NT2/D1 (cell line): ENCODE data around the gene SEPTIN3.

Experiments used
- DNase-seq: peaks from one replicate; pipeline ENCODE4 v3.0.0-alpha.2; 2011; ENCODE audit warnings: low read depth, low spot score
- H3K27me3 ChIP-seq: 2 replicates; pipeline ENCODE4 v1.6.0; 2011; ENCODE audit warnings: mild to moderate bottlenecking; ENCODE audit not compliant: insufficient read length, insufficient read depth
- H3K36me3 ChIP-seq: 2 replicates; pipeline ENCODE4 v1.6.1; 2011; ENCODE audit warnings: mild to moderate bottlenecking, low read length, mixed read lengths; ENCODE audit not compliant: insufficient read depth, insufficient read length
- H3K4me1 ChIP-seq: 2 replicates; pipeline ENCODE4 v1.5.1; 2011; ENCODE audit not compliant: insufficient read depth, insufficient read length
- H3K4me3 ChIP-seq: 2 replicates; pipeline ENCODE4 v1.5.1; 2011; ENCODE audit warnings: low read depth; ENCODE audit not compliant: insufficient read length
- H3K9ac ChIP-seq: 2 replicates; pipeline ENCODE4 v1.6.0; 2011; ENCODE audit warnings: low read depth; ENCODE audit not compliant: insufficient read length
- H3K9me3 ChIP-seq: 2 replicates; pipeline ENCODE4 v1.5.1; 2011; ENCODE audit warnings: mild to moderate bottlenecking, low read length; ENCODE audit not compliant: insufficient read depth
- SUZ12 ChIP-seq: IDR thresholded peaks from 2 replicates; pipeline ENCODE4 v1.6.1; 2011; ENCODE audit not compliant: insufficient read length, insufficient read depth; ENCODE audit errors: extremely low read depth
- YY1 ChIP-seq: IDR thresholded peaks from 2 replicates; pipeline ENCODE4 v1.6.1; 2011; ENCODE audit not compliant: insufficient read length, insufficient read depth
- ZNF274 ChIP-seq: IDR thresholded peaks from 2 replicates; pipeline ENCODE4 v1.6.1; 2011; ENCODE audit warnings: mild to moderate bottlenecking, low read depth, low read length

The SEPTIN3 gene

GRCh38 chr22:41979423-41980250 lies 10.4 kb downstream of the SEPTIN3 start:
- no peak for TF ChIP-seq ZNF274
- no peak for TF ChIP-seq SUZ12
- no peak for TF ChIP-seq YY1
- DNase-seq, result no peak
- H3K4me3 ChIP-seq, result no peak overlapping the region

GRCh38 chr22:41982865-41983264 lies 13.6 kb downstream of the SEPTIN3 start:
- H3K4me3 ChIP-seq, result no peak overlapping the region
- H3K9me3 ChIP-seq, result no peaks in the 10 kb centered on the region
- TF ChIP-seq ZNF274 (no peak), YY1 (no peak), SUZ12 (no peak)
- H3K9ac ChIP-seq, result no peak overlapping the region
- no peak for DNase-seq
- peaks cover under 1% of the 10 kb centered on the region for H3K4me1 ChIP-seq
- peaks cover 8% of the 10 kb centered on the region for H3K27me3 ChIP-seq
- H3K36me3 ChIP-seq, result no peaks in the 10 kb centered on the region

More at GRCh38 chr22:41979423-41980250, 10.4 kb downstream of the SEPTIN3 start:
- Histone ChIP-seq H3K27me3 (peaks cover 36% of the 10 kb centered on the region), H3K9me3 (no peaks in the 10 kb centered on the region), H3K4me1 (peaks cover 6% of the 10 kb centered on the region), H3K9ac (no peak overlapping the region), H3K36me3 (no peaks in the 10 kb centered on the region)

- no peak overlapping the region for H3K9ac ChIP-seq
- no peak for TF ChIP-seq ZNF274
- TF ChIP-seq SUZ12, result no peak
- no peak for TF ChIP-seq YY1
- H3K4me1 ChIP-seq, result no peaks in the 10 kb centered on the region
- H3K4me3 ChIP-seq, result no peak overlapping the region
- DNase-seq, result no peak
- H3K27me3 ChIP-seq, result peaks cover 5% of the 10 kb centered on the region
- no peaks in the 10 kb centered on the region for H3K9me3 ChIP-seq
- no peaks in the 10 kb centered on the region for H3K36me3 ChIP-seq
Measured at GRCh38 chr22:41983513-41984405, 14.5 kb downstream of the SEPTIN3 start.

GRCh38 chr22:41987276-41987675 lies 18.0 kb downstream of the SEPTIN3 start:
- H3K9ac ChIP-seq, result no peak overlapping the region
- no peaks in the 10 kb centered on the region for H3K9me3 ChIP-seq
- no peak overlapping the region for H3K4me3 ChIP-seq
- DNase-seq, result no peak
- no peaks in the 10 kb centered on the region for H3K4me1 ChIP-seq
- no peaks in the 10 kb centered on the region for H3K36me3 ChIP-seq
- H3K27me3 ChIP-seq, result no peaks in the 10 kb centered on the region
- TF ChIP-seq ZNF274, result no peak
- no peak for TF ChIP-seq SUZ12
- TF ChIP-seq YY1, result no peak

GRCh38 chr22:41989246-41989645 lies 20.0 kb downstream of the SEPTIN3 start:
- no peak for DNase-seq
- no peaks in the 10 kb centered on the region for H3K36me3 ChIP-seq
- no peaks in the 10 kb centered on the region for H3K9me3 ChIP-seq
- no peak overlapping the region for H3K9ac ChIP-seq
- TF ChIP-seq YY1 (no peak), ZNF274 (no peak), SUZ12 (no peak)
- H3K4me1 ChIP-seq, result no peaks in the 10 kb centered on the region
- no peak overlapping the region for H3K4me3 ChIP-seq
- H3K27me3 ChIP-seq, result no peaks in the 10 kb centered on the region

GRCh38 chr22:41991111-41991510 lies 21.9 kb downstream of the SEPTIN3 start:
- no peaks in the 10 kb centered on the region for H3K36me3 ChIP-seq
- TF ChIP-seq ZNF274, result no peak
- TF ChIP-seq SUZ12, result no peak
- TF ChIP-seq YY1, result no peak
- H3K4me1 ChIP-seq, result no peaks in the 10 kb centered on the region
- no peaks in the 10 kb centered on the region for H3K9me3 ChIP-seq
- no peak overlapping the region for H3K9ac ChIP-seq
- H3K4me3 ChIP-seq, result no peak overlapping the region
- H3K27me3 ChIP-seq, result no peaks in the 10 kb centered on the region
- no peak for DNase-seq

GRCh38 chr22:41992496-41992895 lies 23.3 kb downstream of the SEPTIN3 start:
- H3K27me3 ChIP-seq, result no peaks in the 10 kb centered on the region
- no peaks in the 10 kb centered on the region for H3K36me3 ChIP-seq
- no peak for TF ChIP-seq SUZ12
- no peak for TF ChIP-seq YY1
- no peak for TF ChIP-seq ZNF274
- no peak overlapping the region for H3K4me3 ChIP-seq
- H3K9ac ChIP-seq, result no peak overlapping the region
- DNase-seq, result no peak
- H3K9me3 ChIP-seq, result no peaks in the 10 kb centered on the region
- no peaks in the 10 kb centered on the region for H3K4me1 ChIP-seq
